Peyer's patch (tissue), 4 donors: ENCODE data around the gene PAGE2. TPM values are rescaled to one million over a fixed set of nuclear protein-coding genes. Genes with fewer than 3 reads are reported as not detected.

Source experiments
- DNase-seq, 3 donors: peaks; one replicate each; pipeline ENCODE4 v3.0.0-alpha.2; 2017 to 2019
- H3K27ac ChIP-seq, 4 donors: fragments of 200-600 bp; sonication (generic); one replicate each; pipeline ENCODE4 v1.5.1; 2016 to 2019
- H3K27me3 ChIP-seq, 2 donors: fragments of 200-600 bp; sonication (generic); one replicate each; pipeline ENCODE4 v1.5.1; 2019
- H3K36me3 ChIP-seq, 3 donors: fragments of 200-600 bp; sonication (generic); one replicate each; pipeline ENCODE4 v1.5.1; 2016 to 2019
- H3K4me1 ChIP-seq, 4 donors: fragments of 200-600 bp; sonication (generic); one replicate each; pipeline ENCODE4 v1.5.1; 2016 to 2019
- H3K4me3 ChIP-seq, 4 donors: fragments of 200-600 bp; sonication (generic); 1 replicate in 3 of 4; 2 replicates in 1 of 4; pipeline ENCODE4 v1.5.1; 2016 to 2019; ENCODE audit warnings: mild to moderate bottlenecking in 1 of 4
- H3K9me3 ChIP-seq, 4 donors: fragments of 200-600 bp; sonication (generic); one replicate each; pipeline ENCODE4 v1.5.1; 2016 to 2019; ENCODE audit warnings: mild to moderate bottlenecking in 1 of 4
- CTCF ChIP-seq, 6 experiments: fragments of 450-650 bp in 4 of 6; fragments of 200-600 bp in 2 of 6; sonication (generic) in 1 of 6; IDR thresholded peaks; one replicate each; pipeline ENCODE4 v1.5.1; 2017 to 2019; ENCODE audit warnings: antibody characterized with exemption in 6 of 6, mild to moderate bottlenecking in 3 of 6, moderate library complexity in 1 of 6
- POLR2A ChIP-seq, 2 donors: fragments of 450-650 bp; IDR thresholded peaks; one replicate each; pipeline ENCODE4 v1.5.1; 2017; ENCODE audit warnings: antibody characterized with exemption in 2 of 2, mild to moderate bottlenecking in 2 of 2, moderate library complexity in 2 of 2
- total RNA-seq, 4 donors: library from RNA; depleted of rRNA; stranded (reverse); fragments of >200 nt; gene quantifications; one replicate each; pipeline ENCODE4 v1.1.0, GENCODE V29; 2016

PAGE2 gene
- total RNA-seq, 4 donors from 2014 or later = not detected

GRCh38 chrX:55072286-55072685, 16.5 kb upstream of the PAGE2 start:
- Histone ChIP-seq H3K4me1 (no peaks in the 10 kb centered on the region), H3K27ac (no peak overlapping the region), H3K27me3 (no peaks in the 10 kb centered on the region), H3K4me3 (no peak overlapping the region), H3K9me3 (no peaks in the 10 kb centered on the region), H3K36me3 (no peaks in the 10 kb centered on the region)
- no peak for DNase-seq
- no peak for TF ChIP-seq POLR2A (IDR thresholded peaks at IDR 0.05)
- no peak for TF ChIP-seq CTCF (IDR thresholded peaks at IDR 0.05)

GRCh38 chrX:55074851-55075467, 13.9 kb upstream of the PAGE2 start, which contains the start of gene PAGE2B:
TSS of gene PAGE2B (plus strand) at chrX:55075030. CDS start at chrX:55076042, 1,012 bp downstream.
- Histone ChIP-seq H3K4me3 (no peak within 1 kb of the TSS), H3K27me3 (no peaks in the 10 kb centered on the region), H3K9me3 (no peaks in the 10 kb centered on the region), H3K36me3 (no peaks in the 10 kb centered on the region), H3K4me1 (no peaks in the 10 kb centered on the region), H3K27ac (no peak within 1 kb of the TSS)
- TF ChIP-seq POLR2A (IDR thresholded peaks at IDR 0.05) (no peak), CTCF (IDR thresholded peaks at IDR 0.05) (no peak)
- no peak for DNase-seq

- H3K9me3 ChIP-seq = no peaks in the 10 kb centered on the region
- TF ChIP-seq POLR2A (IDR thresholded peaks at IDR 0.05) (no peak), CTCF (IDR thresholded peaks at IDR 0.05) (no peak)
- H3K36me3 ChIP-seq = no peaks in the 10 kb centered on the region
- no peaks in the 10 kb centered on the region for H3K4me1 ChIP-seq
- no peak overlapping the region for H3K27ac ChIP-seq
- H3K27me3 ChIP-seq = no peaks in the 10 kb centered on the region
- DNase-seq = no peak
- no peak overlapping the region for H3K4me3 ChIP-seq
These were observed 9.9 kb downstream of the PAGE2 start for GRCh38 chrX:55098691-55099090.

- Histone ChIP-seq H3K27ac (no peak overlapping the region), H3K27me3 (no peaks in the 10 kb centered on the region), H3K4me1 (no peaks in the 10 kb centered on the region), H3K36me3 (no peaks in the 10 kb centered on the region), H3K9me3 (no peaks in the 10 kb centered on the region), H3K4me3 (no peak overlapping the region)
- TF ChIP-seq CTCF (IDR thresholded peaks at IDR 0.05) (no peak), POLR2A (IDR thresholded peaks at IDR 0.05) (no peak)
- DNase-seq = no peak
These were observed 10.3 kb downstream of the PAGE2 start for GRCh38 chrX:55099162-55099561.

GRCh38 chrX:55102754-55103153, 13.9 kb downstream of the PAGE2 start:
- no peaks in the 10 kb centered on the region for H3K4me1 ChIP-seq
- TF ChIP-seq POLR2A (IDR thresholded peaks at IDR 0.05) (no peak), CTCF (IDR thresholded peaks at IDR 0.05) (no peak)
- H3K9me3 ChIP-seq = no peaks in the 10 kb centered on the region
- H3K36me3 ChIP-seq = no peaks in the 10 kb centered on the region
- no peak overlapping the region for H3K4me3 ChIP-seq
- H3K27ac ChIP-seq = no peak overlapping the region
- no peaks in the 10 kb centered on the region for H3K27me3 ChIP-seq
- DNase-seq = no peak

GRCh38 chrX:55107262-55107661, 18.4 kb downstream of the PAGE2 start:
- TF ChIP-seq CTCF (IDR thresholded peaks at IDR 0.05) = no peak
- no peak for TF ChIP-seq POLR2A (IDR thresholded peaks at IDR 0.05)
- no peaks in the 10 kb centered on the region for H3K36me3 ChIP-seq
- H3K4me3 ChIP-seq = no peak overlapping the region
- H3K9me3 ChIP-seq = no peaks in the 10 kb centered on the region
- DNase-seq = no peak
- no peak overlapping the region for H3K27ac ChIP-seq
- H3K4me1 ChIP-seq = no peaks in the 10 kb centered on the region
- H3K27me3 ChIP-seq = no peaks in the 10 kb centered on the region
